Hepatocyte (in vitro differentiated cells): Measurements from ENCODE around the gene NPAS3.

ENCODE experiments used
- EZH2 ChIP-seq: fragments of 200-600 bp; sonication (generic); IDR thresholded peaks from 2 replicates; pipeline ENCODE4 v1.6.1; 2016; ENCODE audit warnings: antibody characterized with exemption, mild to moderate bottlenecking, borderline replicate concordance
- EZH2phosphoT487 ChIP-seq: fragments of 200-600 bp; sonication (generic); IDR thresholded peaks from one replicate; pipeline ENCODE4 v1.6.1; 2018; ENCODE audit warnings: antibody characterized with exemption, mild to moderate bottlenecking, low read depth, moderate library complexity; ENCODE audit not compliant: unreplicated experiment, severe bottlenecking

- TF ChIP-seq EZH2 (no peak), EZH2phosphoT487 (no peak)
Observed at GRCh38 chr14:33435911-33436689, 497.4 kb downstream of the NPAS3 start.
